GM21825 (cell line): ENCODE results near the gene ZFR2.
"Not testable (repeated sequence)": the region's sequence is repeated elsewhere in the genome, so short reads cannot be mapped to it uniquely, and the experiment has no call there.

Experiments used
- ATAC-seq: cut with Tn5 transposase; IDR thresholded peaks from one replicate; pipeline ENCODE4 v1.9.1; 2021; ENCODE audit warnings: mild to moderate bottlenecking, moderate library complexity; ENCODE audit not compliant: unreplicated experiment

Gene ZFR2

DNA sequence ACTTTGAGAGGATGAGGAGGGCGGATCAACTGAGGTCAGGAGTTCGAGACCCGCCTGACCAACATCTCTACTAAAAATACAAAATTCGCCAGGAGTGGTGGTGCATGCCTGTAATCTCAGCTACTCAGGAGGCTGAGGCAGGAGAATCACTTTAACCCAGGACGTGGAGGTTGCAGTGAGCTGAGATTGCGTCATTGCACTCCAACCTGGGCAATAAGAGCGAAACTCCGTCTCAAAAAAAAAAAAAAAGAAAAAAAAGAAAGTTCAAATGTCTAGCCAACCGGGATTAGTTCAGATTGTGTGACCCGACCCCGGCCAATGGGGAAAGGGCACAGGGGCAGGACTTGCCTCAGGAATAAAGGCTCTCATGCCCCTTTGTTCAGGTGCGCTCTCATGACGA, 5.9 kb upstream of the ZFR2 start:
- ATAC-seq: not testable (repeated sequence)

- ATAC-seq: no peak
Observed at GRCh38 chr19:3873151-3873550, 4.3 kb upstream of the ZFR2 start.

DNA sequence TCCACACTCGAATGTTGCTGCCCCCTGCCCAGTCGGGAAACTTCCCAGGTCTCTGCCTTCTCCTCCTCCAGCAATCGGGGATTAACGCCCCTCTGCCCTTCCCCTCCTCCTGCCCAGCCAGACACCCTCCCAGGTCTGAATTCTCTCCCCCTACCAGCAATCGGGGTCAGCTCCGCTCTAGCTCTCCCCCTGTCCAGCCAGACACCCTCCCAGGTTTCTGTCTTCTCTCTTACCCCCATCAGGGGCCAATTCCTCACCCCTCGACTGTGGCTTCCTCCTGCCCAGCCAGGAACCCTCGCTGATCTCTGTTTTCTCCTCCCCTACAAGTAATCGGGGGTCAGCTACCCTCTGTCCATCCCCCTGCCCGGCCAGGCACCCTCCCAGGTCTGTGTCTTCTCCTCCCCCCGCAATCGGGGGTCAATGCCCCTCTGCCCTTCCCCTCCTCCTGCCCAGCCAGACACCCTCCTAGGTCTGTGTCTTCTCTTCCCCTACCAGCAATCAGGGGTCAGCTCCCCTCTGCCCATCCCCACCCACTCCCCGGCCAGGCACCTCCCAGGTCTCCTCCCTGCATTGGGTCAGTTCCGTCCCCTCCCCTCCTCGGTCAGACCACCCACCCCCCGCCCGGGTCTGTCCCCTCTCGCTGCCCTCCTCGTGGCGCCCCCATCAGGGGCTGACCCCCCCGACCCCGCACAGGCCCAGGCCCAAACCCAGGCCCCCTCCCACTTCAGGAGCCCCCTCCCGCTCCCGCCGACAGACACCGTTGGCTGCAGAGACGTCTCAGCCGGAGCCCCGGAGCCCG, 668 bp downstream of the ZFR2 start:
- no peak for ATAC-seq

DNA sequence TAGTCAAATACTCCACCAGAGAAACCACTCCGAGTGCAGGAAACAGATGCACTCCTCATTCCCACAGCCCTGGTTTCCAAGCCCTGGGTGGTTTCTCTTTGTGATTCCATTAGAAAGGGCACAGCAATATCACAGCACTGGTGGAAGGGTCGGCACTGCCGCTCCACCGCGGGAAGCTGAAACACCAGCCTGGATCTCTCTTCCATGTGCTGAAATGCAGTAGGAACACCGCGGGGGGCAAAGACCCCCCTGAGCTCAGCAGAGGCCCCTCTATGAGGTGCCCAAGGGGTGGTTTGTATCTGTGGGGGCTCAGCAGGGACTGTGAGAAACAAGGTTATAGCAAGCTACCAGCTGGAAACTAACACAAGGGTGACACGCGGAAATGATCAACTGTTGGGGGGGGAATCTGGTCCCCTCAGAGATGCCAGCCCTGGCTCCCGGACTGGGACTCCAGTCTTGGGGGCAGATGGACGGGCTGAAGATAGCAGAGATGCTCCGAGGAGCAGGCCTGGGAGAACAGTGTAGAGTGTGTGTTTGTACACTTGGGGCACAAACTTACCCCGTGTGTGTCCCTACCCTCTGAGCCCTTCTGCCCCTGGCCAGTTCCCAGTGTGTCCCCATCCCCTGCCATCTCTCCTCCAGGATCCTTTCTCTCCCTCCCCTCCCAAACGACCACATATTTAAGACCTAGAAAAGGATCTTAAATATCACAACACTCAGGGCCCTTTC, 1.8 kb downstream of the ZFR2 start:
- no peak for ATAC-seq

DNA sequence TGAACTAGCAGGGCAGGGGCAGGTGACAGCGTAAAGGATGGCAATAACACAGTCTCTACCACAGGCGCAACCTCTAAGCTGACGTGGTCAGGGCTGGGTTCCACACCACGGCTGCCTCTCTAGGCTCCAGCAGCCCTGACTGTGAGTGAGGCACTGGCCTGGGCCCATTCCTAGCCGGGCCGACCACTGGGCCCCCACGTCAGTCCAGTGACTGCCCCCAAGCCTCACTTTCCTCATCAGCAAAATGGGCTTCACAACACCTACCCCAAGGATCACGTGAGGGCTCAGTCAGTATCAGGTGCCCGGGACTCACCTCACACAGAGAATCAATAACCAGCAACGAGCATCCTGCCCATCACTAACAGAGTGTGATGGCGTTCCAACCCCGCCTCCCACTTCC, 5.2 kb downstream of the ZFR2 start:
- ATAC-seq: no peak

GRCh38 chr19:3862826-3863500, 5.9 kb downstream of the ZFR2 start:
- no peak for ATAC-seq

- ATAC-seq: no peak
Observed at GRCh38 chr19:3860499-3860898, 8.3 kb downstream of the ZFR2 start.

GRCh38 chr19:3857449-3858003, 11.3 kb downstream of the ZFR2 start:
- ATAC-seq: no peak

- no peak for ATAC-seq
Observed at GRCh38 chr19:3855320-3855719, 13.5 kb downstream of the ZFR2 start.

DNA sequence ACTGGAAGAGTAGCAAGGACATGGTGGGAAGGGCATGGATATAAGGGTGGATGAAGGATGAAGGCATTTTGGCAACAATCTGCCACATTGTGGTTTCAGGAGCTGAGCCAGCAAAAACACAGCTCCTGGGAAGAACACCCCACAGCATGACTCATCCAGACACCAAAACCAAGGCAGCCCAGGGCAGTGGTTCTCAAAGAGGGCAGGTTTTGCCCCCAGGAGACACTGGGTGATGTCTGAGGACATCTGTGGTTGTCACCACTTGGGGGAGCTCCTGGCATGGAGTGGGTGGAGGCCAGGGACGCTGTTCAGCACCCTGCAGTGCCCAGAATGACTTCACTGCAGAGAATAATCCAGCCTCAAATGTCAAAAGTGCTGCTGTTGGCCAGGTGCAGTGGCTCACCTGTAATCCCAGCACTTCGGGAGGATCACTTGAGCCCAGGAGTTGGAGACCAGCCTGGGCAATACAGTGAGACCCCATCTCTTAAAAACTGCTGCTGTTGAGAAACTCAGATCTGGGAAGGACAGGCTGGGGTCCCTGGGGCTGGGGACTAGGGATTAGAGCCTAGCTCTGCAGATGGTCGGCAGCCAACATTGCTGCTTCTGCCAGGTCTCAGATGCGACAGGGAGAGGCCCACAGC, 16.1 kb downstream of the ZFR2 start:
- no peak for ATAC-seq

DNA sequence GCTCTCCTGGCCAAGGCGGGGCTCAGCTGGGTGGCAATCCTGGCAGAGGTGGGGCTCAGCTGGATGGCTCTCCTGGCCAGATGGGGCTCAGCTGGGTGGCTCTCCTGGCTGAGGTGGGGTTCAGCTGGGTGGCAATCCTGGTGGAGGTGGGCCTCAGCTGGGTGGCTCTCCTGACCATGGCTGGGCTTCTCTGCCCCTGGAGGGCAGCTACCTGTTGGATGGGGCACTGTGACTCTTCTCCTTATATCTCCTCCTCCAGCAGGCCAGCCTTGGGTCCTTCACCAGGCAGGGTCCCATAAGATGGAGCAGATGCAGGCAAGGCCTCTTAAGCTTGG, 16.7 kb downstream of the ZFR2 start:
- no peak for ATAC-seq

GRCh38 chr19:3851254-3852176, 17.3 kb downstream of the ZFR2 start:
- no peak for ATAC-seq

DNA sequence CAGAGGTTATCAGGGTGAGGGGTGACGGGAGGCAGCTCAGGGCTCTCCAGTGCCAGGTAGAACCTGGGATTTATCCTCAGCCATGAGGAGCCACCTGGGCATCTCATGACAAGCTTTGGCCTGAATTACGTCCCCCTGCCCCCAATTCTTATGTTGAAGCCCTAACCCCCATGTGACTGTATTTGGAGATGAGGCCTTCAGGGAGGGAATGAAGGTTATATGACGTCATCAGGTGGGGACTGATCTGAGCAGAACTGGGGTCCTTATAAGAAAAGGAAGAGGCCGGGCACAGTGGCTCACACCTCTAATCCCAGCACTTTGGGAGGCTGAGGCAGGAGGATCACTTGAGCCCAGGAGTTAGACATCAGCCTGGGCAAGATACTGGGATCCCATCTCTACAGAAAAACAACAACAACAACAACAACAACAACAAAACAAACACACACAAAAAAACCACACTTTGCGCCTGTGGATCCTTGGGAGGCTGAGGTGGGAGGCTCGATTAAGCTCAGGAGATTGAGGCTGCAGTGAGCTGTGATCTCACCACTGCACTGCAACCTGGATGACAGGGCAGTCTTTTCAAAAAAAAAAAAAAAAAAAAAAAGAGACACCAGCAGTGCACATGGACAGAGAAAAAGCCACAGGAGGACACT, 18.4 kb downstream of the ZFR2 start:
- ATAC-seq: no peak

GRCh38 chr19:3849787-3850186, 19.1 kb downstream of the ZFR2 start:
- ATAC-seq: no peak

DNA sequence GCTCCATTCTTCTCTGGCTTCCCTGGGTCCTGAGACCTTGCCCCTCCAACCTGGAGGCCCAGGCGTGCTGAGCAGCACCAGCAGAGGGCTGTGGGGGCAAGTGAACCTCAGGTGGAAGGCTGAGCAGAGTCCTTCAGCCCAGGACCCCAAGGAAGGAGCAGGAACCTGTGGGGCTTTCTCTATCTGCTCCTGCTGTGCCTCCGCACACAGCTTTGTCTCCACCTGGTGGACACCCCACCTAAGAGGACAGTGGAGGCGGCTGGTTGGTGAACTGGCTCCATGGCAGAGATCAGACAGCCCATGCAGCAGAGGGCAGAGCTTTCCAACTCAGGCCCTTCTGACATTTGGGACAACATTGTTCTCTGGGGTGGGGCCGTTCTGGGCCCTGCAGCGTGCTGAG, 19.7 kb downstream of the ZFR2 start:
- ATAC-seq: no peak

DNA sequence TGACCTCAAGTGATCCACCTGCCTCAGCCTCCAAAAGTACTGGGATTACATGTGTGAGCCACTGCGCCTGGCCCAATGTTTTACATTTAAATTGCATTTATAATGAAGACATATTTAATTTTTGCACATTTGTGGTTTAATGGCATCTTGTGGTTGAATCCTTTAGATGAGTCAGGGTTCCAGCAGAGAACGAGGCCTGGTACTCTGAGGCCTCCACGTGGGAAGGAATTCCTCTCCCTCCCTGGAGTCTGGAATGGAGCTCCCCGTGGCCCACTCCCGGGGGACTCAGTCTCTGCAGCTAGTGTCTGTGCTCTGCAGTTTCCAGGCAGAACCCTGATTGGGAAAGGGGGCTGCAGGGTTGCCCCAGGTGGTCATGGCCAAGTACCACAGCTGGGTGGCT, 24.2 kb downstream of the ZFR2 start:
- ATAC-seq: no peak

DNA sequence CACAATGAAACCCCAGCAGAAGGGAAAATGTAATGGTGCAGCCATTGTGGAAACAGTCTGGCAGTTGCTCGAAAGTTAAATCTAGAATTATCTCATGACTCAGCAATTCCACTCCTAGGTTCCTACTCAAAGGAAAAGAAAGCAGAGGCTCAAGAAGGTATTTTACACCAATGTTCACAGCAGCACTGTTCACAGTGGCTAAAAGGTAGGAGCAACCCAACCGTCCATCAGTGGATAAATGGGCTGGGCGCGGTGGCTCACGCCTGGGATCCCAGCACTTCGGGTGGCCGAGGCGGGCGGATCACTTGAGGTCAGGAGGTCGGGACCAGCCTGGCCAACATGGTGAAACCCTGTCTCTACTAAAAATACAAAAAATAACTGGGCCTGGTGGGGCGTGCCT, 25.9 kb downstream of the ZFR2 start:
- no peak for ATAC-seq

DNA sequence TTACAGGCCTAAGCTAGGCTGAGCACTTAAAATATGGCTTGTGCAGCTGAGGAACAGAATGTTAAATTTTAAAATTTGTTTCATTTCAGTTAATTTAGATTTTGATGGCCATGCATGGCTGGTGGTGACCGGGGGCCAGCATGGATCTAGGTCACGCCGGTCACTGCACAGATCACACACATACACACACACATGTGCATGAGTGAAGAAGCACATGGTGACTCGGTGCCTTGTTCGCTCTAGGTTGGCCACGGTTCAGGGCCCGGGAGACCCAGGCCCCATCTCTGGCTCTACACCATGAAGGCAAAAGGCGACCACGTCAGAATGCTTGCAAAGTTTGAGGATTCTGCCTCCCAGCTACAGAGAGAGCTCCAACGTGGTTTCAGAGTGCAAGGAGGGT, 28.0 kb downstream of the ZFR2 start:
- no peak for ATAC-seq

- no peak for ATAC-seq
Observed at GRCh38 chr19:3839941-3840340, 28.9 kb downstream of the ZFR2 start.

GRCh38 chr19:3838661-3839060, 30.2 kb downstream of the ZFR2 start:
- ATAC-seq: no peak
